ENCODE measurements around the gene GFPT2. TPM values are rescaled to one million over a fixed set of nuclear protein-coding genes. Genes with fewer than 3 reads are reported as not detected.

GFPT2 gene
- total RNA-seq, 4 donors from 2014 or later: 5.5 to 15.6 (median 6.4) TPM; not detected in 1

- H3K9me3 ChIP-seq: no peaks in the 10 kb centered on the region
- no peak overlapping the region for H3K27ac ChIP-seq
- no peaks in the 10 kb centered on the region for H3K36me3 ChIP-seq
- DNase-seq: no peak
- peaks cover 0 to 4% (median 0%) of the 10 kb centered on the region in 4 donors for H3K27me3 ChIP-seq
- peaks cover 0 to 20% (median 9%) of the 10 kb centered on the region in 3 donors for H3K4me1 ChIP-seq
- H3K4me3 ChIP-seq: no peak overlapping the region
- WGBS, 2 donors: 31 to 49% methylated on average over 12 of the region's 19 CpGs
- intact Hi-C loops (cut with DNase I): no loop called here
- TF ChIP-seq CTCF (IDR thresholded peaks at IDR 0.05) (no peak), POLR2A (IDR thresholded peaks at IDR 0.05) (no peak)
Measured at GRCh38 chr5:180343110-180343830, 9.9 kb downstream of the GFPT2 start.

DNA sequence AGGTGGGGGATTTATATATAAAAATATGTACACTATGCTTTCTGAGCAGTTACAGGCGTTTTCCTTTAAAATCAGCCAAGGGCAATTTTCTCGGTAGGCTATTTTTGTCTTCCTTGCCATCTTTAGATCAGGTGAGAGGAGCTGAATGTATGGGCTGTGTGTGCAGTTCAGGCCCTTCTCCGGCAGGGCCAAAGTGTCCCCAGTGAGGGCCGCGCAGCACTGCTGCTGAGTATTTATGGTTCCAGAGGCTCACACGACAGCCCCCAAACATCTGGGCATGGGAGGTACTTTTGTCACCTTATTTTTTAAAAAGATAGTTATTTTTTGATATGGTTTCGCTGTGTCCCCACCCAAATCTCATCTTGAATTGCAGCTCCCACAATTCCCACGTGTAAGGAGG, 11.5 kb downstream of the GFPT2 start:
- H3K36me3 ChIP-seq: peaks cover 0 to 12% (median 0%) of the 10 kb centered on the region in 3 donors
- no peak overlapping the region for H3K4me3 ChIP-seq
- intact Hi-C loops (cut with DNase I): no loop called here
- TF ChIP-seq POLR2A (IDR thresholded peaks at IDR 0.05) (no peak), CTCF (IDR thresholded peaks at IDR 0.05) (no peak)
- peaks cover 0 to 20% (median 9%) of the 10 kb centered on the region in 3 donors for H3K4me1 ChIP-seq
- H3K27me3 ChIP-seq: peaks cover 0 to 4% (median 0%) of the 10 kb centered on the region in 4 donors
- DNase-seq: no peak
- no peaks in the 10 kb centered on the region for H3K9me3 ChIP-seq
- no peak overlapping the region for H3K27ac ChIP-seq
- 76 to 92% methylated on average over 8 of the region's 8 CpGs for WGBS, 2 donors

- Histone ChIP-seq H3K9me3 (no peaks in the 10 kb centered on the region), H3K27me3 (peaks cover 0 to 4% (median 0%) of the 10 kb centered on the region in 4 donors), H3K27ac (no peak overlapping the region), H3K4me1 (peaks cover 0 to 20% (median 9%) of the 10 kb centered on the region in 3 donors), H3K36me3 (peaks cover 0 to 20% (median 0%) of the 10 kb centered on the region in 3 donors), H3K4me3 (no peak overlapping the region)
- intact Hi-C loops (cut with DNase I): no loop called here
- TF ChIP-seq CTCF (IDR thresholded peaks at IDR 0.05) (no peak), POLR2A (IDR thresholded peaks at IDR 0.05) (no peak)
- no peak for DNase-seq
- 76% methylated on average over 9 of the region's 9 CpGs; no CpG with 5 or more reads in 1 of the 2 donors for WGBS, 2 donors
Measured at GRCh38 chr5:180340856-180341255, 12.3 kb downstream of the GFPT2 start.

DNA sequence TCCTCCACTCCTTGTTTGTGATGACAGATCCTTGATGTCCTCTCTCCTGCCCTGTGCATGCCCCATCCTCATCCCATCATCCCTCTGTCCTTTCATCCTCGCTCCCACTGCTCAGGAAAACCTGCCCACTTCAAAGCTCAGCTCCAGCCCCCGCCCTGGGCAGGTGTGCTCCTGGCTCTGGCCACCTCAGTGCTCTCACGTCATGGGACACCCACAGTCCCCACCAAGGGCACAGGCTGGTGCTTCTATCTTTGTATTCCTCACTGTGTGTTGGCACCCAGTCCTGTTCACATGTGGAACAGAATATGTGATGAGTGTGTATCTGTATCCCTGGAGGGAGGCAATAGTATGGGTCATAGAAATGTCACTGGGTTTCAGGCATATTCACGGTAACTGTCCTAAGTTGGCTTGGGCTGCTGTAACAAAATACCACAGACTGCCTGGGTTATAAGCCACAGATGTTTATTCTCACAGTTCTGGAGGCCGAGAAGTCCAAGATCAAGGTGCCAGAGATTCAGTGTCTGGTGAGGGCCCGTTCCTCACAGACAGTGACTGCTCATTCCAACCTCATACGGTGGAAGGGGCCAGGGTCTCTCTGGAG, 13.5 kb downstream of the GFPT2 start:
- no peak for DNase-seq
- H3K36me3 ChIP-seq: peaks cover 0 to 31% (median 0%) of the 10 kb centered on the region in 3 donors
- no peak overlapping the region for H3K4me3 ChIP-seq
- intact Hi-C loops (cut with DNase I): no loop called here
- H3K9me3 ChIP-seq: no peaks in the 10 kb centered on the region
- peaks cover 0 to 7% (median 0%) of the 10 kb centered on the region in 4 donors for H3K27me3 ChIP-seq
- TF ChIP-seq POLR2A (IDR thresholded peaks at IDR 0.05): no peak
- TF ChIP-seq CTCF (IDR thresholded peaks at IDR 0.05): no peak
- peaks cover 0 to 20% (median 9%) of the 10 kb centered on the region in 3 donors for H3K4me1 ChIP-seq
- no peak overlapping the region for H3K27ac ChIP-seq
- WGBS, 2 donors: 74 to 79% methylated on average over 6 of the region's 7 CpGs

All from esophagus squamous epithelium (tissue), 5 donors.